Measurements from ENCODE around the gene CCPG1. TPM values are rescaled to one million over a fixed set of nuclear protein-coding genes. Genes with fewer than 3 reads are reported as not detected.

The CCPG1 gene
- total RNA-seq, 2 experiments from 2014 or later: 9.2 to 32.6 TPM

DNA sequence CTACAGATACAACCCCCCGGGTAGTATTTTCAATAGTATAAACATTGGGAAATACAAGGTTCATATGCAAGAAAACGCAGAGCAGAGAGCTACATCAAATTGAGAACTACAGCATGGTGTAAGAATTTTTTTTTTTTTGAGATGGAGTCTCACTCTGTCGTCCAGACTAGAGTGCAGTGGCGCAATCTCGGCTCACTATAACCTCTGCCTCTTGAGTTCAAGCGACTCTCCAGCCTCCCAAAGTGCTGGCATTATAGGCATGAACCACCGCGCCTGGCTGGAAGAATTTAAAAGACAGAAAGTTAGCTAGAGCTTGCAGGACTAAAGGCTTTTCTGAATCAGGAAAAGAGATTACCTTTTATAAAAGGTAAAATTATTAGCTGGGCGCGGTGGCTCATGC lies 47.1 kb downstream of the CCPG1 start:
- Histone ChIP-seq H3K4me2 (ENCODE audit: low read length) (no peak overlapping the region), H3K27ac (ENCODE audit: low read depth, low read length, poor library complexity, severe bottlenecking) (no peak overlapping the region), H3K36me3 (ENCODE audit: insufficient read depth, low read length) (peaks cover 13% of the 10 kb centered on the region; the same call in 1 of the 2 replicates), H4K20me1 (ENCODE audit: insufficient read depth, low read length) (no peaks in the 10 kb centered on the region), H3K9me3 (ENCODE audit: low read length) (no peaks in the 10 kb centered on the region), H3K9me2 (ENCODE audit: insufficient read depth, low read length) (no peaks in the 10 kb centered on the region), H2AFZ (ENCODE audit: low read length) (no peak overlapping the region), H3K4me3 (ENCODE audit: low read depth, low read length, poor library complexity, severe bottlenecking) (no peak overlapping the region), H3K4me1 (ENCODE audit: insufficient read depth, low read length, poor library complexity, severe bottlenecking) (no peaks in the 10 kb centered on the region), H3K79me2 (ENCODE audit: insufficient read depth, low read depth, low read length) (no peaks in the 10 kb centered on the region)
- no TSS peak for BruUV-seq (replicated peaks)
- no peak for DNase-seq (ENCODE audit: low spot score)
- intact Hi-C loops (cut with micrococcal nuclease; ENCODE audit: unreplicated experiment): no loop called here
- ChIA-PET POLR2A (interaction anchor here (0.6 kb wide), 1 partner anchor 15 kb away, joined by 3 read pairs; no protein-coding TSS in a partner anchor), CTCF (ENCODE audit: unreplicated experiment) (no interaction called here)
- no peak for TF ChIP-seq EZH2phosphoT487 (IDR thresholded peaks at IDR 0.05; ENCODE audit: borderline replicate concordance, low read depth, low read length)
- TF ChIP-seq, protein P1, sequence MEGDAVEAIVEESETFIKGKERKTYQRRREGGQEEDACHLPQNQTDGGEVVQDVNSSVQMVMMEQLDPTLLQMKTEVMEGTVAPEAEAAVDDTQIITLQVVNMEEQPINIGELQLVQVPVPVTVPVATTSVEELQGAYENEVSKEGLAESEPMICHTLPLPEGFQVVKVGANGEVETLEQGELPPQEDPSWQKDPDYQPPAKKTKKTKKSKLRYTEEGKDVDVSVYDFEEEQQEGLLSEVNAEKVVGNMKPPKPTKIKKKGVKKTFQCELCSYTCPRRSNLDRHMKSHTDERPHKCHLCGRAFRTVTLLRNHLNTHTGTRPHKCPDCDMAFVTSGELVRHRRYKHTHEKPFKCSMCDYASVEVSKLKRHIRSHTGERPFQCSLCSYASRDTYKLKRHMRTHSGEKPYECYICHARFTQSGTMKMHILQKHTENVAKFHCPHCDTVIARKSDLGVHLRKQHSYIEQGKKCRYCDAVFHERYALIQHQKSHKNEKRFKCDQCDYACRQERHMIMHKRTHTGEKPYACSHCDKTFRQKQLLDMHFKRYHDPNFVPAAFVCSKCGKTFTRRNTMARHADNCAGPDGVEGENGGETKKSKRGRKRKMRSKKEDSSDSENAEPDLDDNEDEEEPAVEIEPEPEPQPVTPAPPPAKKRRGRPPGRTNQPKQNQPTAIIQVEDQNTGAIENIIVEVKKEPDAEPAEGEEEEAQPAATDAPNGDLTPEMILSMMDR (conservative IDR thresholded peaks at IDR 0.05; ENCODE audit: low read length): no peak

DNA sequence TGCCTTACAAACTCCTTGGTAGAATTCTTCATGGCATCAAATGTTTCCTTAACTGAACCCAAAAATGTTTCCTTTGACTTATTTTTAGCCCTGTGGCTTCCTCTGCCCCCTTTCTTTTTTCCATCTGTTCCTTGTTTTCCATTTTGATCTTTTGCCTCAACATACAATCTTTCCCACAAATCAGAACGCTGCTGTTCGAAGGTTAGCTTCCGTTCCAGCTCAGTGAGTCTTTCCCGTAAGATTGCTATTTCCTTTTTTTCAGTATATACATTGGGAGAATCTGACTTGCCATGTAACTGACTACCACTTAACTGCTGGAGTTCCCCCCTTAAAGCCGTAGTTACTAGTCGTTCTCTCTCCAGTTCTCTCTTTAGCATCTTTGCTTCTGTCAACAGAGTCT lies 47.9 kb downstream of the CCPG1 start:
- peaks cover 21% of the 10 kb centered on the region; the same call in 1 of the 2 replicates for H3K36me3 ChIP-seq (ENCODE audit: insufficient read depth, low read length)
- H3K4me3 ChIP-seq (ENCODE audit: low read depth, low read length, poor library complexity, severe bottlenecking): no peak overlapping the region
- no peaks in the 10 kb centered on the region for H4K20me1 ChIP-seq (ENCODE audit: insufficient read depth, low read length)
- H3K4me2 ChIP-seq (ENCODE audit: low read length): no peak overlapping the region
- no peaks in the 10 kb centered on the region for H3K4me1 ChIP-seq (ENCODE audit: insufficient read depth, low read length, poor library complexity, severe bottlenecking)
- intact Hi-C loops (cut with micrococcal nuclease; ENCODE audit: unreplicated experiment): no loop called here
- ChIA-PET POLR2A (interaction anchor here (0.6 to 1.7 kb wide), 4 partner anchors 10 to 32 kb away, joined by 3 to 5 read pairs (median 4); no protein-coding TSS in a partner anchor), CTCF (ENCODE audit: unreplicated experiment) (no interaction called here)
- H3K9me2 ChIP-seq (ENCODE audit: insufficient read depth, low read length): no peaks in the 10 kb centered on the region
- H3K79me2 ChIP-seq (ENCODE audit: insufficient read depth, low read depth, low read length): no peaks in the 10 kb centered on the region
- TF ChIP-seq, protein P1 (conservative IDR thresholded peaks at IDR 0.05; ENCODE audit: low read length): no peak
- no peak for TF ChIP-seq EZH2phosphoT487 (IDR thresholded peaks at IDR 0.05; ENCODE audit: borderline replicate concordance, low read depth, low read length)
- no peak overlapping the region for H3K27ac ChIP-seq (ENCODE audit: low read depth, low read length, poor library complexity, severe bottlenecking)
- no peak for DNase-seq (ENCODE audit: low spot score)
- H3K9me3 ChIP-seq (ENCODE audit: low read length): no peaks in the 10 kb centered on the region
- no peak overlapping the region for H2AFZ ChIP-seq (ENCODE audit: low read length)
- TSS peak; percentile 57 for BruUV-seq (replicated peaks)

DNA sequence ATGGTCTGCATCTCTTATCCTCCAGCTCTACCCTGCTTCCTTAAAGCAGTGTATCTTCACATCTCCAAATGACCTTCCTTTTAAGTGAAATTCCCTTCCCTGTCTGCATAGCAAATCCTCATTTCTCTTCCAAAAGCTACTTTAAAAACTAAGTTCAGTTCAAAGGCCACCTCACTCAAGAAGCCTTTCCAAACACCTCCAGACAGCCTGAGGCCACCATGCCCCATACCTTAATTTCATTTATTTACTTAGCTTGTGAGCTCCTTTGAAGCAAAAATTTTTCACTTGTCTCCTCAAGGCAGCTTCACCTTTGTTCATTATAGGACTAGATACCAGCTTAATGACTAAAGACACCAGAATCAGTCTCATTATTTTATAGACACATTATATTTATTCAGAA lies 49.7 kb downstream of the CCPG1 start:
- Histone ChIP-seq H3K4me3 (ENCODE audit: low read depth, low read length, poor library complexity, severe bottlenecking) (no peak overlapping the region), H3K36me3 (ENCODE audit: insufficient read depth, low read length) (peaks cover 24% of the 10 kb centered on the region; the same call in 1 of the 2 replicates), H2AFZ (ENCODE audit: low read length) (no peak overlapping the region), H3K4me2 (ENCODE audit: low read length) (no peak overlapping the region), H3K79me2 (ENCODE audit: insufficient read depth, low read depth, low read length) (no peaks in the 10 kb centered on the region), H3K27ac (ENCODE audit: low read depth, low read length, poor library complexity, severe bottlenecking) (no peak overlapping the region), H4K20me1 (ENCODE audit: insufficient read depth, low read length) (no peaks in the 10 kb centered on the region), H3K4me1 (ENCODE audit: insufficient read depth, low read length, poor library complexity, severe bottlenecking) (no peaks in the 10 kb centered on the region), H3K9me2 (ENCODE audit: insufficient read depth, low read length) (no peaks in the 10 kb centered on the region), H3K9me3 (ENCODE audit: low read length) (no peaks in the 10 kb centered on the region)
- BruUV-seq (replicated peaks): no TSS peak
- POLR2A ChIA-PET: interaction anchor here (0.7 to 1.8 kb wide), 5 partner anchors 8 to 497 kb away, joined by 3 to 9 read pairs (median 4); partner anchors contain the start of genes CCPG1 and PIERCE2
- TF ChIP-seq, protein P1 (conservative IDR thresholded peaks at IDR 0.05; ENCODE audit: low read length): no peak
- no peak for TF ChIP-seq EZH2phosphoT487 (IDR thresholded peaks at IDR 0.05; ENCODE audit: borderline replicate concordance, low read depth, low read length)
- CTCF ChIA-PET (ENCODE audit: unreplicated experiment): no interaction called here
- intact Hi-C loops (cut with micrococcal nuclease; ENCODE audit: unreplicated experiment): loop anchor here (5.0 kb wide), 1 partner anchor 79 kb away; no protein-coding TSS in a partner anchor
- no peak for DNase-seq (ENCODE audit: low spot score)

Measured in OCI-LY7 (cell line).